HUES6 (cell line): ENCODE results near the gene ELMO3.

Experiments used
- H3K27ac ChIP-seq: 2 replicates; pipeline ENCODE4 v1.7.0; 2013; ENCODE audit warnings: low read depth, mild to moderate bottlenecking, low read length, inconsistent platforms
- H3K27me3 ChIP-seq: 2 replicates; pipeline ENCODE4 v1.6.1; 2013; ENCODE audit warnings: low read length; ENCODE audit not compliant: control insufficient read depth, insufficient read depth
- H3K36me3 ChIP-seq: 2 replicates; pipeline ENCODE4 v1.6.1; 2013; ENCODE audit warnings: low read length; ENCODE audit not compliant: control insufficient read depth, insufficient read depth
- H3K4me1 ChIP-seq: 2 replicates; pipeline ENCODE4 v1.6.1; 2013; ENCODE audit warnings: low read length; ENCODE audit not compliant: control insufficient read depth, insufficient read depth
- H3K4me3 ChIP-seq: 2 replicates; pipeline ENCODE4 v1.5.1; 2013; ENCODE audit warnings: low read depth, low read length
- H3K9ac ChIP-seq: one replicate; pipeline ENCODE4 v1.6.1; 2013; ENCODE audit warnings: mild to moderate bottlenecking, low read length
- H3K9me3 ChIP-seq: 2 replicates; pipeline ENCODE4 v1.6.1; 2013; ENCODE audit warnings: low read depth, low read length; ENCODE audit not compliant: control insufficient read depth, insufficient read depth

ELMO3 gene

GRCh38 chr16:67185651-67186134, 13.2 kb upstream of the ELMO3 start:
- Histone ChIP-seq H3K4me3 (no peak overlapping the region), H3K4me1 (peaks cover 28% of the 10 kb centered on the region; the same call in 1 of the 2 replicates), H3K27ac (no peak overlapping the region), H3K27me3 (peaks cover 28% of the 10 kb centered on the region), H3K9me3 (no peaks in the 10 kb centered on the region), H3K9ac (no peak overlapping the region), H3K36me3 (no peaks in the 10 kb centered on the region)

GRCh38 chr16:67186550-67186950, 12.4 kb upstream of the ELMO3 start:
- Histone ChIP-seq H3K9me3 (no peaks in the 10 kb centered on the region), H3K36me3 (no peaks in the 10 kb centered on the region), H3K9ac (no peak overlapping the region), H3K27me3 (peaks cover 28% of the 10 kb centered on the region), H3K27ac (no peak overlapping the region), H3K4me1 (peaks cover 28% of the 10 kb centered on the region; the same call in 1 of the 2 replicates), H3K4me3 (no peak overlapping the region)

GRCh38 chr16:67187175-67187890, 11.6 kb upstream of the ELMO3 start:
- H3K9me3 ChIP-seq = no peaks in the 10 kb centered on the region
- H3K27ac ChIP-seq = no peak overlapping the region
- H3K9ac ChIP-seq = no peak overlapping the region
- peaks cover 28% of the 10 kb centered on the region; the same call in 1 of the 2 replicates for H3K4me1 ChIP-seq
- H3K36me3 ChIP-seq = no peaks in the 10 kb centered on the region
- H3K4me3 ChIP-seq = no peak overlapping the region
- peaks cover 28% of the 10 kb centered on the region for H3K27me3 ChIP-seq

- Histone ChIP-seq H3K27me3 (peaks cover 28% of the 10 kb centered on the region), H3K4me1 (peaks cover 28% of the 10 kb centered on the region; the same call in 1 of the 2 replicates), H3K36me3 (peaks cover under 1% of the 10 kb centered on the region; the same call in 1 of the 2 replicates), H3K27ac (no peak overlapping the region), H3K9me3 (no peaks in the 10 kb centered on the region), H3K4me3 (no peak overlapping the region), H3K9ac (no peak overlapping the region)
Observed at GRCh38 chr16:67188323-67188722, 10.6 kb upstream of the ELMO3 start.

- Histone ChIP-seq H3K27me3 (peaks cover 28% of the 10 kb centered on the region), H3K4me1 (peaks cover 28% of the 10 kb centered on the region; the same call in 1 of the 2 replicates), H3K27ac (no peak overlapping the region), H3K9me3 (no peaks in the 10 kb centered on the region), H3K9ac (no peak overlapping the region), H3K4me3 (no peak overlapping the region), H3K36me3 (peaks cover 6% of the 10 kb centered on the region)
Observed at GRCh38 chr16:67188798-67189197, 10.1 kb upstream of the ELMO3 start.

GRCh38 chr16:67190041-67190440, 8.9 kb upstream of the ELMO3 start, which contains the start of gene EXOC3L1:
Gene EXOC3L1, minus strand, starts transcription at chr16:67190136. Its CDS starts 460 bp downstream, at chr16:67189676.
- H3K4me1 ChIP-seq = peaks cover 23% of the 10 kb centered on the region; the same call in 1 of the 2 replicates
- no peak within 1 kb of the TSS for H3K9ac ChIP-seq
- H3K27me3 ChIP-seq = peaks cover 17% of the 10 kb centered on the region
- H3K27ac ChIP-seq = no peak within 1 kb of the TSS
- peaks cover 18% of the 10 kb centered on the region for H3K36me3 ChIP-seq
- H3K9me3 ChIP-seq = no peaks in the 10 kb centered on the region
- no peak within 1 kb of the TSS for H3K4me3 ChIP-seq

- Histone ChIP-seq H3K4me1 (peaks cover 19% of the 10 kb centered on the region; the same call in 1 of the 2 replicates), H3K27me3 (peaks cover 11% of the 10 kb centered on the region)
Observed at GRCh38 chr16:67190448-67191399, 8.2 kb upstream of the ELMO3 start.

GRCh38 chr16:67191411-67191994, 7.4 kb upstream of the ELMO3 start:
- no peaks in the 10 kb centered on the region for H3K9me3 ChIP-seq
- H3K9ac ChIP-seq = no peak overlapping the region
- H3K27ac ChIP-seq = no peak overlapping the region
- H3K36me3 ChIP-seq = peaks cover 33% of the 10 kb centered on the region
- peak overlapping the region; percentile 100 for H3K4me3 ChIP-seq
- H3K27me3 ChIP-seq = peaks cover 3% of the 10 kb centered on the region; the same call in 1 of the 2 replicates
- H3K4me1 ChIP-seq = peaks cover 14% of the 10 kb centered on the region; the same call in 1 of the 2 replicates

More at GRCh38 chr16:67190448-67191399, 8.2 kb upstream of the ELMO3 start:
- no peak overlapping the region for H3K9ac ChIP-seq
- H3K4me3 ChIP-seq = no peak overlapping the region
- H3K9me3 ChIP-seq = no peaks in the 10 kb centered on the region
- no peak overlapping the region for H3K27ac ChIP-seq
- H3K36me3 ChIP-seq = peaks cover 25% of the 10 kb centered on the region

GRCh38 chr16:67191995-67192681, 6.8 kb upstream of the ELMO3 start, which contains the start of gene E2F4:
Gene E2F4, plus strand, starts transcription at chr16:67192155. Its CDS starts 73 bp downstream, at chr16:67192228.
- H3K36me3 ChIP-seq = peaks cover 39% of the 10 kb centered on the region

More at GRCh38 chr16:67191995-67192681, 6.8 kb upstream of the ELMO3 start, which contains the start of gene E2F4:
- Histone ChIP-seq H3K4me1 (peaks cover 8% of the 10 kb centered on the region; the same call in 1 of the 2 replicates), H3K9me3 (no peaks in the 10 kb centered on the region), H3K9ac (peak within 1 kb of the TSS; percentile 90), H3K27me3 (no peaks in the 10 kb centered on the region), H3K27ac (peak within 1 kb of the TSS; percentile 82), H3K4me3 (peak within 1 kb of the TSS; percentile 100)
